Measurements from ENCODE around the gene SCPEP1. TPM values are rescaled to one million over a fixed set of nuclear protein-coding genes. Genes with fewer than 3 reads are reported as not detected.

SCPEP1 gene
- total RNA-seq, 4 donors from 2014 or later = 9.9 to 44.7 (median 30.2) TPM

GRCh38 chr17:57033296-57033695, 55.4 kb downstream of the SCPEP1 start:
- Histone ChIP-seq H3K4me1 (peaks cover 35 to 41% of the 10 kb centered on the region in 2 donors), H3K36me3 (no peaks in the 10 kb centered on the region), H3K4me3 (no peak overlapping the region), H3K27ac (peak overlapping the region; percentile 53 to 83 (median 69)), H3K27me3 (no peaks in the 10 kb centered on the region), H3K9me3 (no peaks in the 10 kb centered on the region)
- in situ Hi-C loops (cut with MboI; ENCODE audit: low sequenced_read_pairs in 4 of 4) = no loop called here
- ATAC-seq = peak in 1 of 2 donors; percentile 59
- no peak for DNase-seq
- intact Hi-C loops (cut with DNase I; ENCODE audit: low total_unique reads) = no loop called here
- TF ChIP-seq CTCF (IDR thresholded peaks at IDR 0.05 in 4 of 5, conservative IDR thresholded peaks at IDR 0.05 in 1 of 5) = no peak
- TF ChIP-seq POLR2A (IDR thresholded peaks at IDR 0.05) = no peak

- no peaks in the 10 kb centered on the region for H3K9me3 ChIP-seq
- no peak for ATAC-seq
- no peak for TF ChIP-seq POLR2A (IDR thresholded peaks at IDR 0.05)
- TF ChIP-seq CTCF (IDR thresholded peaks at IDR 0.05 in 4 of 5, conservative IDR thresholded peaks at IDR 0.05 in 1 of 5) = no peak
- H3K27ac ChIP-seq = peak overlapping the region in 1 of 4 donors; percentile 19
- no peak overlapping the region for H3K4me3 ChIP-seq
- in situ Hi-C loops (cut with MboI; ENCODE audit: low sequenced_read_pairs in 4 of 4) = no loop called here
- no peak for DNase-seq
- no peaks in the 10 kb centered on the region for H3K36me3 ChIP-seq
- no peaks in the 10 kb centered on the region for H3K27me3 ChIP-seq
- intact Hi-C loops (cut with DNase I; ENCODE audit: low total_unique reads) = no loop called here
- peaks cover 35 to 41% of the 10 kb centered on the region in 2 donors for H3K4me1 ChIP-seq
These were observed 57.1 kb downstream of the SCPEP1 start for GRCh38 chr17:57034807-57035754.

- in situ Hi-C loops (cut with MboI; ENCODE audit: low sequenced_read_pairs in 4 of 4) = no loop called here
- Histone ChIP-seq H3K9me3 (no peaks in the 10 kb centered on the region), H3K27me3 (no peaks in the 10 kb centered on the region), H3K4me1 (peaks cover 35 to 41% of the 10 kb centered on the region in 2 donors), H3K27ac (peak overlapping the region in 3 of 4 donors; percentile 6 to 28 (median 7)), H3K36me3 (no peaks in the 10 kb centered on the region), H3K4me3 (no peak overlapping the region)
- no peak for TF ChIP-seq POLR2A (IDR thresholded peaks at IDR 0.05)
- no peak for TF ChIP-seq CTCF (IDR thresholded peaks at IDR 0.05 in 4 of 5, conservative IDR thresholded peaks at IDR 0.05 in 1 of 5)
- DNase-seq = no peak
- intact Hi-C loops (cut with DNase I; ENCODE audit: low total_unique reads) = no loop called here
- ATAC-seq = no peak
These were observed 58.1 kb downstream of the SCPEP1 start for GRCh38 chr17:57035971-57036481.

- Histone ChIP-seq H3K4me1 (peaks cover 35 to 41% of the 10 kb centered on the region in 2 donors), H3K4me3 (no peak overlapping the region), H3K27ac (no peak overlapping the region), H3K36me3 (no peaks in the 10 kb centered on the region), H3K27me3 (no peaks in the 10 kb centered on the region), H3K9me3 (no peaks in the 10 kb centered on the region)
- no peak for ATAC-seq
- intact Hi-C loops (cut with DNase I; ENCODE audit: low total_unique reads) = no loop called here
- no peak for TF ChIP-seq CTCF (IDR thresholded peaks at IDR 0.05 in 4 of 5, conservative IDR thresholded peaks at IDR 0.05 in 1 of 5)
- TF ChIP-seq POLR2A (IDR thresholded peaks at IDR 0.05) = no peak
- DNase-seq = no peak
- in situ Hi-C loops (cut with MboI; ENCODE audit: low sequenced_read_pairs in 4 of 4) = no loop called here
These were observed 59.5 kb downstream of the SCPEP1 start for GRCh38 chr17:57037411-57037810.

Measured in gastrocnemius medialis (tissue), 4 donors.